GM12892 (cell line): ENCODE measurements around the gene PCNX2.

Experiments
- DNase-seq: peaks from one replicate; pipeline ENCODE4 v3.0.0; 2011; ENCODE audit not compliant: insufficient read length
- FAIRE-seq: peaks from 2 replicates; lab custom pipeline; 2011; peaks lifted over from hg19 to GRCh38; lab: Jason Lieb, UNC
- POLR2A ChIP-seq: IDR thresholded peaks from 2 replicates; pipeline ENCODE4 v1.6.1; 2011; ENCODE audit warnings: low read depth, low read length, control low read depth
- POLR2AphosphoS5 ChIP-seq: IDR thresholded peaks from 2 replicates; pipeline ENCODE4 v1.6.1; 2011; ENCODE audit warnings: low read depth, low read length, control low read depth
- TAF1 ChIP-seq: IDR thresholded peaks from 2 replicates; pipeline ENCODE4 v1.6.1; 2011; ENCODE audit warnings: low read depth, mild to moderate bottlenecking, control low read depth, low read length, borderline replicate concordance

The PCNX2 gene

DNA sequence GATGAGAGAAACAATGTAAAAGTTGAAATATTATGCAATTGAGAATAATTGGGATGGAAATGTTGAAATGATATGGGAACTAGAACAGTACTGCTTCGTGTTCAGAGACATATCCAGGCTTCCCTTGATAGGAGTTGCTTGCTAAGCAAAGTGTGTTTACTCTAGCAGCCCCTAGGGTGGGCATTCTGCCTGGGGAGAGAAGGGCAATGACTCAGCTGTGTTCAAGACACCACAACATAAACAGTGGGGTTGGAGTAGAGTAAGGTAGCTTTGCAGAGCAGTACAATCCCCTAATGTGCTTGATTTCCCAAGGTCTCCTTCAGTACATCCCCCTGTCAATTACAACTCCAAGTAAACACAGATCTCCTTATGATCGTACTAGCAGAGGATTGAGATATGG is 4.8 kb upstream of the PCNX2 start:
- no peak for FAIRE-seq
- DNase-seq, result no peak
- TF ChIP-seq POLR2A (no peak), TAF1 (no peak), POLR2AphosphoS5 (no peak)

DNA sequence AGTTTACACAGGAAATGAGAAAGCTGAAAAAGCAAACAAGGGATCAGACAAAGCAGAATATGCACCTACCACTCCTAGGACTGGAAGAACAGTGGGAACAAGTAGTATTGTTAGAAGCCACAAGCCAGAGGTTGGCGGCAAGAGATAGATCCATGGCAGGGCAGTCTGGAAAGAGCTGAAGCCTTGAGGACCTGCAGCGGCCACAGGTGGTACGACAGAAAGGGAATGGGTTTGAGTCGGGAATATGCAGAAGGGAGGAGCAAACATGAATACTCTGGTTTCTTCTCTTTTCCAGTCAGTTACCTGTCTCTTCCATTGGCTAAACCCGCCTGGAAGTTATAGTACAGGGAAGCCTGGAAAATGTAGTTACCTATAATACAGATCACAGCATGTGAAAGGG is 3.9 kb upstream of the PCNX2 start:
- TF ChIP-seq POLR2AphosphoS5 (no peak), POLR2A (no peak), TAF1 (no peak)
- FAIRE-seq, result no peak
- DNase-seq, result no peak

DNA sequence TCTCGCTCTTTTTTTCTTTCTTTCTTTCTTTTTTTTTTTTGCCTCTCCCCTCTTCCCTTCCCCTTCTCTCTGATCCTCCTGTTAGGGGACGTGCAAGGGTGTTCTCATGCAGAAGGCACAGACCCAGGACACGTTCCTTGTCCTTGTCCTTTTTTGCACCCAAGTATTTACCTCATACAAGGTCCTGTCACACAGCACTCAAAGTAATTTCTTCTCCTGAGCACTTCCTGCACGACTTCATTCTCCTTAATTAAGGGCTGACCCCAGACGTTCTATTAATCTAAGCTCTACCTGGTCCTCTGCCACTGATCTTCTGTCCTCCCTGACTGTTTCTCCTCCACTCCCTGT is 424 bp upstream of the PCNX2 start:
- FAIRE-seq (peak; percentile 24), DNase-seq (no peak)
- TF ChIP-seq POLR2A (no peak), POLR2AphosphoS5 (no peak), TAF1 (no peak)

DNA sequence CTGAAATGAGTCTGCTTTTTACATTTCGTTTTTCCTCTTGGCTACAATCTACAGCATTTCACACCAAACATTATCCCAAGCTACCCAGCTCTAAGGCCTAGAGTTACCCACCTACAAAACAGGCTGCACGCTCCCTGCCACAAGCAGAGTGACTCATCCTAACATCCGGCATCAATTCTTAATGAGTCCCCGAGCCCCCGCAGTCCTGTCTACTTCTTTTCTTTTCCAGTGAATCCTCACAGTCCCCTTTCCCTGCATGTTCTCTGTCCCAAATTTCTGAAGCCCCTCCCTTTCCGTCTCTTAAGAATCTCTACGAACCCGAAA is 650 bp downstream of the PCNX2 start:
- TF ChIP-seq POLR2AphosphoS5 (no peak), POLR2A (no peak), TAF1 (no peak)
- DNase-seq, result peak; percentile 20
- peak; percentile 48 for FAIRE-seq

DNA sequence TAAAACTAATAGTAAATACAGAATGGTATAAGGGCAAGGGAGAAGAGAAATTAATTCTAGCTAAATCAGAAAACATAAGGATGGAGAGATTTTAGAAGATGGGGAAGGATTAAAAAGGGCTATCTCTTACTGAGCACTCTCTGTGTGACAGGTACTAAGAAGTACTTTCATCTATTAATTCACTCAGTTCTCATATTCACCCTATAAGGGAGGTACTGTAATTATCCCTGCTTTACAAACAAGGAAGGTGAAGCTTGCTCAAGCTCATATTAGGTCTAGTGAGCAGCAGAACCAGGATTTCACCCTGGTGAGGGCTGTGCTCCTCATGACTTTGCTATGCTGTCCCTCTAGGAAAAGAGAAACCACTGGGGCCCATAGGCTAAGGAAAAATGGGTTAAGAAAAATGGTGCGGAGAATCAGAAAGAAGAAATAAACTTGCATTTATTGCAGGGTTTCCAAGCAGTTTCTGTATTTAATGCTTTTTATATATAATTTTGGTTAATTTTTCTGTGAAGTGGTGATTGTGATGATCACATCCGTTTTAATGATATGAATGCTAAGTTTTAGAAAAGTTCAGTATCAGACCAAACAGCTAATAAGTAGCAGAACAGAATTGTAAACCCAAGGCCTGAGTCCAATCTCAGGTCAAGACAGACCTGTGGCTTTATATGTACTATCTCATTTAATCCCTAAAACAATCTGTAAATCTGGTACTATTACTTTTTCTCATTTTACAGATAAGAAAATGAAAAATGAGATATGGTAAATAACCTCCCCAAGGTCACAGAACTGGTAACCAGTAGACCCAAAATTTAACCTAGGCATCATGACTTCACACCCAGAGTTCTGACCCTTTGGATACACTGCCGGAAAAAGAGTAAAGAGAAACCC is 1.7 kb downstream of the PCNX2 start:
- TF ChIP-seq POLR2A, result no peak
- no peak for TF ChIP-seq TAF1
- TF ChIP-seq POLR2AphosphoS5, result no peak
- no peak for DNase-seq
- no peak for FAIRE-seq

DNA sequence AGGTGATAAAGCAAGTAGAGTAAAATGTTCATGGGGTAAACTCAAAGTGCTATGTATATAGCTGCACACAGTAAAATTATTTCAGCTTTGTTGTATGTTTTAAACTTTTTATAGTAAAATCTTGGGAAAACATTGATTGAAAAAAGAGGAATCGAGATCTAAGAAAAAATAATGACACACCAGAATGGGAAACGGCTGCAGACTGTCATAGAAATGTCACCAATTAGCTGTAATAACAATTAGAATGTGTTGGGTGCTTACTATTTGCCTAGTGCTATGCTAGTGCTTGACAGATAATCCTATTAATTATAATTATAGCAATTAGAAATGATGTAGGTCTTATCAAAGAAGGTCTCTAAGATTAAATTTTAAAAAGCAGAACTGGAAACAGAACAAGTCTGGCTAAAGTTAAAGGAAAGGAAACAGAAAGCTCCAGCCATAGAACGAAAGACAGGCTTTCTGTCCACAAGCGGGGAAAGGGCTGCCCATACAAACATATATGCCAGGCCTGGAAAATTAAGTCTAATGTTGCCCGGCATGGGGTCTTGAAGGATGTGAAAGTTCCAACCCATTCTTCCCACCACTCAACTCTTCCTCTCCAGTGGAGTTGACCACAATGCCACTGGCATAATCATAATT is 5.0 kb downstream of the PCNX2 start:
- DNase-seq (no peak), FAIRE-seq (no peak)

DNA sequence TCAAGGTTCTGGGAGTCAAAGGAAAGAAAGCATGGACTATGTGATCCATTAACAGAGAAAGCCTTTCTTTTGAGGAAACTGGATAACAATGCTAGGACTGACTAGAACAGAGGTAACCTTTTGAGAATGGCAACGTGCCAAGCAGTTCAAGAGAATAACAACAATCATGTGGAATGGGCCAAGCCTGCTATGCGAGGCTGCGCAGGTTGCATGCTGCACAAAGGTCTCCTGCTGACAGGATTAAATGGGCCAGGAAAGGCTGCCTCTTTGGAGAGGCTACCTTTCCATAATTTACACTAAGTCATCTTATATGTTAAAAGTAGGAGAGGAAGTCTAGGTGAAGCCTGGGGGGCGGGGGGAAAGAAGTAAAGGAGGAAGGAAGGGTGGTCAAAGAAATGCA is 5.8 kb downstream of the PCNX2 start:
- DNase-seq (no peak), FAIRE-seq (no peak)
- no peak for TF ChIP-seq TAF1
- TF ChIP-seq POLR2AphosphoS5, result no peak
- TF ChIP-seq POLR2A, result no peak

More for the DNA sequence above, 5.0 kb downstream of the PCNX2 start:
- TF ChIP-seq POLR2AphosphoS5 (no peak), TAF1 (no peak), POLR2A (no peak)

DNA sequence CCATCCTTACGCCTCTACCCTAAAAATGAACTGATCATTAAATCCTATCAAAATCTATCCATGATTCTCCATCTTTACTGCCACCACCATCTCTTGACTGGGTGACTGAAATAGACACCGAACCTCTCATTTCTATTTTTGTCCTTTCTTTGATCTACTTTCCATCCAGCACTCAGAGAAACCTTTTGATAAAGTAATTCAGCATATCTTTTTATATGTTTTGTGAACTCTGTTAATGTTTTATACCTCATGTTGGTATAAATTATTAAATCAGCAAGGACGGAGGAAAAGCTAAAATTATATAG is 13.0 kb downstream of the PCNX2 start:
- TF ChIP-seq TAF1 (no peak), POLR2A (no peak), POLR2AphosphoS5 (no peak)
- no peak for DNase-seq
- FAIRE-seq, result no peak

DNA sequence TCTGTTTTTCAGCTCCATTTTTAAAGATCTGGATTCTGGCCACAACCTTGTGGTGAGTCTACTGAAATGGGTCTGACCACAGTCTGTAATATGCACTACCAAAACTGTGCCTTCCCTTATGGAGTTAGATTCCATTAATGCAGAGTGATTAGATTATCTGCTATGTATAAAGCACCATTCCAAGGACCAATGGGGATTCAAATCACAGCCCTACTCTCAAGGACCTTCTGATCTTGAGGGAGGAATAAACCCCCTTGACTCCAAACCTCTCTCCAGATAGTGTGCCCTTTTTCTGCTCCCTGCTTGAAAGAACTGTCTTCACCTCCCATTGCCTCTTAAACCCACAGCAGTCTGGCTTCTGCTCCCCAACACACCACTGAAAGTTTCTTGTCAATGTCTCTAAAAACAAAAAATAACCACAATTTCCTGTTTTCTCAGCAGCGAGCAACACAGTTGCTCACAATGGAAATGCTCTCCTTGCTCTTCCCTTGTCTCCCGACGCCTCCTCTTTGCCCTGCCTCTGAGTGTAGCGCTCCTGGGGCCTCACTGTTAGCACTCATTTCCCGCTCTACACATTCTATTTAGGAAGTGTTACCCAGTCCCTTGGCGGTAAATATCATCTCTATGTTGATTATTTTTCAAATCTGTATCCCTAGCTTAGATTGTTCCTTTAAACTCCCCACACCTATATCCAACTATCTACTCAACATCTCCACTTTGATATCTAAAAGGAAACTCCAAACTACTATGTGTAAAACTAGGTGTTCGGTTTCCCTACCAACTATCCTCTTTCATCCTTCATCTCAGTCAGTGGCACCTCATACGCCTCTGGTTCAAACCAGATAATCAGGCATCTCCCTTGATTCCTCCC is 13.6 kb downstream of the PCNX2 start:
- peak; percentile 76 for FAIRE-seq
- peak; percentile 19 for DNase-seq
- no peak for TF ChIP-seq POLR2A
- no peak for TF ChIP-seq TAF1
- TF ChIP-seq POLR2AphosphoS5, result no peak

DNA sequence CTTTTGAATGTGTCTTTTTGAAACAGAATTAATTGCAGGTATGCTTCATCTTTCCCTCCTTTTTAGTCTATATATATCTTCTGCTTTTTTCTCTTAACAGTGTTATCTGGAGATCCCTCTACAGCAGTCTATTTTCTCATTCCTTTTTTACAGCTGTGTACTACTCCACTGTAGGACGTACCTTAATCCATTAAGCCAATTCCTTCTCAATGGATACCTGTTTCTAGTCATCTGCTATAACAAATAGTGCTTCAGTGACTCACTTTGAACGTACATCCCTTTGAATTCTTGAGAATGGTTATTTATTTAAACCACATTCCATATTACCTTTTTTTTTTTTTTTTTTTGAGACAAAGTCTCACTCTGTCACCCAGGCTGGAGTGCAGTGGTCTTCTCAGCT is 15.6 kb downstream of the PCNX2 start:
- no peak for DNase-seq
- no peak for FAIRE-seq
- no peak for TF ChIP-seq TAF1
- TF ChIP-seq POLR2AphosphoS5, result no peak
- TF ChIP-seq POLR2A, result no peak

DNA sequence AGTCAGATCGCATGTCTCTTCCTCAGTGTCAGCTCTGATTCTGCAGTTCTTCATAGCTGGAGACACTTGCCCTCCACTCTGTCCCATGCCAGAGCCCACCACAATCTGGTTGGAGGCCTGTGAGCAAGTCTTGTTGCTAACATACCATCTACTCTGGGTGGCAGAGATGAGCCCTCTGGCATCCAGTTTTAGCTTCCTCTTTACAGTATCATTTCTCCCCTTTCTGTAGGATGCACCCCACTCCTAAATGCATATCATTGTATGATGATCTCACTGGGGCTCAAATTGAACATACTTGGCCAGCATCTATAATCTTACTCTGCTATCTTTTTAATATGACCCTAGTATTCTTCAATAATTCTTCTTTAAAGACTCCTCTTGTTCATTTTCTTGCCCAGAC is 16.9 kb downstream of the PCNX2 start:
- DNase-seq (no peak), FAIRE-seq (no peak)
- TF ChIP-seq POLR2AphosphoS5 (no peak), TAF1 (no peak), POLR2A (no peak)
